C4-2B (cell line): ENCODE data around the gene CA10.

Experiments used
- ZFX ChIP-seq: fragments of 450-650 bp; IDR thresholded peaks from 2 replicates; pipeline ENCODE4 v1.6.1; 2017
- TF ChIP-seq, protein P1 (sequence below): fragments of 450-650 bp; conservative IDR thresholded peaks from 2 replicates; pipeline ENCODE4 v1.5.1; 2017; ENCODE audit warnings: mild to moderate bottlenecking

DNA sequence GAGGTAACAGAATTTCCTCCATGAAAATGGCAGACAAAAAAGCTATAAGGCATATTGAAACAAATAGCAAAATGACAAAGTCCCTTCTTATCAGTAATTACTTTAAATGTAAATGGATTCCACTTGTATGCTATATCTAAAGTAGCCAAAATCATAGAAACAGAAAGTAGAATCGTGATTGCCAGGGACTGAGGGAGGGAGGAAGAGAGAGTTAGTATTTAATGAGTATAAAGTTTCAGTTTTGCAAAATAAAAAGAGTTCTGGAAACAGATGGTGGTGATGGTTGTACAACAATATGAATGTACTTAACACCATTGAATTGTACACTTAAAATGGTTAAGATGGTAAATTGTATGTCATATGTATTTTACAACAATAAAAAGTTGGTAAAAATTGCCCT, 407.4 kb downstream of the CA10 start:
- TF ChIP-seq, protein P1, sequence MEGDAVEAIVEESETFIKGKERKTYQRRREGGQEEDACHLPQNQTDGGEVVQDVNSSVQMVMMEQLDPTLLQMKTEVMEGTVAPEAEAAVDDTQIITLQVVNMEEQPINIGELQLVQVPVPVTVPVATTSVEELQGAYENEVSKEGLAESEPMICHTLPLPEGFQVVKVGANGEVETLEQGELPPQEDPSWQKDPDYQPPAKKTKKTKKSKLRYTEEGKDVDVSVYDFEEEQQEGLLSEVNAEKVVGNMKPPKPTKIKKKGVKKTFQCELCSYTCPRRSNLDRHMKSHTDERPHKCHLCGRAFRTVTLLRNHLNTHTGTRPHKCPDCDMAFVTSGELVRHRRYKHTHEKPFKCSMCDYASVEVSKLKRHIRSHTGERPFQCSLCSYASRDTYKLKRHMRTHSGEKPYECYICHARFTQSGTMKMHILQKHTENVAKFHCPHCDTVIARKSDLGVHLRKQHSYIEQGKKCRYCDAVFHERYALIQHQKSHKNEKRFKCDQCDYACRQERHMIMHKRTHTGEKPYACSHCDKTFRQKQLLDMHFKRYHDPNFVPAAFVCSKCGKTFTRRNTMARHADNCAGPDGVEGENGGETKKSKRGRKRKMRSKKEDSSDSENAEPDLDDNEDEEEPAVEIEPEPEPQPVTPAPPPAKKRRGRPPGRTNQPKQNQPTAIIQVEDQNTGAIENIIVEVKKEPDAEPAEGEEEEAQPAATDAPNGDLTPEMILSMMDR: no peak
- TF ChIP-seq ZFX: no peak
